Measurements from ENCODE around the gene MYF5. TPM values are rescaled to one million over a fixed set of nuclear protein-coding genes. Genes with fewer than 3 reads are reported as not detected.

The MYF5 gene
- total and polyA plus RNA-seq, 8 donors: not detected

GRCh38 chr12:80766210-80766609 is 49.5 kb downstream of the MYF5 start:
- H3K27me3 ChIP-seq: no peaks in the 10 kb centered on the region
- no peak for ATAC-seq
- H3K4me1 ChIP-seq: no peaks in the 10 kb centered on the region
- H3K27ac ChIP-seq: no peak overlapping the region
- no peak for DNase-seq
- no peak for TF ChIP-seq CTCF (IDR thresholded peaks at IDR 0.05)
- no peak overlapping the region for H3K4me3 ChIP-seq
- intact Hi-C loops (cut with DNase I): loop anchor here in 1 of 3 donors (10.0 kb wide), 1 partner anchor 351 kb away; no protein-coding TSS in a partner anchor
- no peaks in the 10 kb centered on the region for H3K36me3 ChIP-seq
- H3K9me3 ChIP-seq: no peaks in the 10 kb centered on the region
- FAIRE-seq: no peak
- WGBS, 2 donors: 81 to 82% methylated on average over 1 of the region's 1 CpG

GRCh38 chr12:80766897-80767296 is 50.2 kb downstream of the MYF5 start:
- 57 to 64% methylated on average over 2 of the region's 2 CpGs for WGBS, 2 donors
- no peaks in the 10 kb centered on the region for H3K4me1 ChIP-seq
- no peak for DNase-seq
- H3K4me3 ChIP-seq: no peak overlapping the region
- intact Hi-C loops (cut with DNase I): loop anchor here in 1 of 3 donors (10.0 kb wide), 1 partner anchor 352 kb away; no protein-coding TSS in a partner anchor
- FAIRE-seq: no peak
- no peaks in the 10 kb centered on the region for H3K9me3 ChIP-seq
- no peaks in the 10 kb centered on the region for H3K36me3 ChIP-seq
- ATAC-seq: no peak
- no peak overlapping the region for H3K27ac ChIP-seq
- H3K27me3 ChIP-seq: no peaks in the 10 kb centered on the region
- TF ChIP-seq CTCF (IDR thresholded peaks at IDR 0.05): no peak

Other genes starting within 250 kb of the MYF5 start
- gene MYF6, start 9.3 kb upstream of the MYF5 start, total RNA-seq: not detected
- under 1 TPM in 1 of 2 donors, not detected in 1; 0.16 TPM for gene MYF6, start 9.3 kb upstream of the MYF5 start, polyA plus RNA-seq
- gene LIN7A, start 221.0 kb downstream of the MYF5 start, total RNA-seq: 1 to 10 TPM in 1 of 6 donors, under 1 TPM in 5; 0.12 to 1.5 (median 0.64) TPM
- gene LIN7A, start 221.0 kb downstream of the MYF5 start, polyA plus RNA-seq: under 1 TPM; 0.19 to 0.77 TPM